HG02973 (cell line): Measurements from ENCODE around the gene MYL7.
"Not testable (repeated sequence)": the region's sequence is repeated elsewhere in the genome, so short reads cannot be mapped to it uniquely, and the experiment has no call there.

Experiments
- ATAC-seq: cut with Tn5 transposase; IDR thresholded peaks from one replicate; pipeline ENCODE4 v1.9.1; 2021; ENCODE audit warnings: moderate library complexity; ENCODE audit not compliant: unreplicated experiment

The MYL7 gene

GRCh38 chr7:44172352-44172751, 31.2 kb upstream of the MYL7 start:
- ATAC-seq = no peak

- not testable (repeated sequence) for ATAC-seq
These were observed 30.8 kb upstream of the MYL7 start for GRCh38 chr7:44171901-44172300.

GRCh38 chr7:44167920-44168319, 26.8 kb upstream of the MYL7 start:
- no peak for ATAC-seq

GRCh38 chr7:44163591-44163990, 22.5 kb upstream of the MYL7 start:
- ATAC-seq = no peak

GRCh38 chr7:44162785-44163395, 21.8 kb upstream of the MYL7 start:
- ATAC-seq = no peak

- ATAC-seq = no peak
These were observed 21.0 kb upstream of the MYL7 start for GRCh38 chr7:44162179-44162578.

- no peak for ATAC-seq
These were observed 20.2 kb upstream of the MYL7 start for GRCh38 chr7:44161371-44161770.

- ATAC-seq = no peak
These were observed 18.9 kb upstream of the MYL7 start for GRCh38 chr7:44159824-44160630.

- no peak for ATAC-seq
These were observed 17.9 kb upstream of the MYL7 start for GRCh38 chr7:44158873-44159631.

GRCh38 chr7:44158096-44158872, 17.2 kb upstream of the MYL7 start:
- no peak for ATAC-seq

- ATAC-seq = no peak
These were observed 16.3 kb upstream of the MYL7 start for GRCh38 chr7:44157116-44158080.

GRCh38 chr7:44156453-44157010, 15.4 kb upstream of the MYL7 start:
- ATAC-seq = no peak

GRCh38 chr7:44155191-44156185, 14.4 kb upstream of the MYL7 start:
- ATAC-seq = no peak

GRCh38 chr7:44154703-44155102, 13.6 kb upstream of the MYL7 start:
- ATAC-seq = no peak

- no peak for ATAC-seq
These were observed 12.8 kb upstream of the MYL7 start for GRCh38 chr7:44153948-44154335.

- no peak for ATAC-seq
These were observed 12.1 kb upstream of the MYL7 start for GRCh38 chr7:44152971-44153947.

- no peak for ATAC-seq
These were observed 10.8 kb upstream of the MYL7 start for GRCh38 chr7:44151956-44152355.
